ENCODE results near the gene RPL29.

Gene RPL29

DNA sequence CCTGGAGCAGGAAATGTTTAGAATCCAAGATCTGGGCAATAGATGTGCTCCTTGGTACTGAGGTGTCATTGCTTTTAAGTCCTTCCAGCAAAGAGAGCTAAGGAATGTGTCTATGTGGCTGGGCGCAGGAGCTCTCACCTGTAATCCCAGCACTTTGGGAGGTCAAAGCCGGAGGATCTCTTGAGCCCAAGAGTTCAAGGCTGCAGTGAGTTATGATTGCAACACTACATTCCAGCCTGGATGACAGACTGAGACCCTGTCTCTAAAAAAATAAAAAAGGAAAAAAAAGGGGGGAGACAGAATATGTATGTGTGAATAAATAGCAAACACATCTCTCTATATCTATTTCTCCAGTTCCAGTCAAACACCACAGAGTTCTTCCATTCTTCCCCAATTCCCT, 44.8 kb downstream of the RPL29 start:
- in situ Hi-C loops (cut with HindIII; ENCODE audit: low sequenced_read_pairs) = no loop called here

DNA sequence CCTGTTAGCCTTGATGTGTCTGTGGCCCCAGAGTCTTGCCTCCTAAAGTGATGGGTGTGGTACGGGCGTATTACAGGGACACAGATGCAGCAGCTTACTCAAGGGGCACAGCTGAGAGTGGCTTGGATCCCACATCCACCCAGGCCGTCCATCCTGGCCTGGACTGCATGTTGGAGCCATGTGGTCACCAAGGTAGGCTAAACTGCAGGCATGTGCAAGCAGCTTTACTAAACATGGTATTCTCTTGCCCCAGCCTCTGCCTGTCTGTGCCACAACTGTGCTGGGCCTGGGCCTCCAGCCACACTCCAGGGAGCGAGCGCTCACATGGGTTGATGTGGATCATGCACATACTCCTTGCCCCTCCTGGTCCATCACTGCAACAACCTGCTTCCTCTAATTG, 46.6 kb downstream of the RPL29 start:
- in situ Hi-C loops (cut with HindIII; ENCODE audit: low sequenced_read_pairs) = no loop called here

DNA sequence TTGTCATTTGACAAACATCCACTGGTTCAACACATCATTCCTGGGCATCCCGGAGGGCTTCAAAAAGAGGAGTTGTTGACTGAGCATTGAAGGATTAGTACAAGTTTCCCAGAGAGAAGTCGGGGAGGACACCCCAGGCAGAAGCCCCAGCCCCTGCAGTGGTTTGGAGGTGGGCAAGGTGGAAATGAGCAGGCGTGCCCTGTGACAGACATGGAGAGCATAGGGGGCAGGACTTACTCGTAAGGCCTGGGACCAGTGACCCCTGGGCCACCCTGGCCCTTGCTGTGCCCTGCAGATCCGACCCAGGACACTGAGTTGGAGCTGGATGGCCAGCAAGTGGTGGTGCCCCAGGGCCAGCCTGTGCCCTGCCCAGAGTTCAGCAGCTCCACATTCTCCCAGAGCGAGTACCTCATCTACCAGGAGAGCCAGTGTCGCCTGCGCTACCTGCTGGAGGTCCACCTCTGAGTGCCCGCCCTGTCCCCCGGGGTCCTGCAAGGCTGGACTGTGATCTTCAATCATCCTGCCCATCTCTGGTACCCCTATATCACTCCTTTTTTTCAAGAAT, 47.6 kb downstream of the RPL29 start:
- in situ Hi-C loops (cut with HindIII; ENCODE audit: low sequenced_read_pairs) = no loop called here

DNA sequence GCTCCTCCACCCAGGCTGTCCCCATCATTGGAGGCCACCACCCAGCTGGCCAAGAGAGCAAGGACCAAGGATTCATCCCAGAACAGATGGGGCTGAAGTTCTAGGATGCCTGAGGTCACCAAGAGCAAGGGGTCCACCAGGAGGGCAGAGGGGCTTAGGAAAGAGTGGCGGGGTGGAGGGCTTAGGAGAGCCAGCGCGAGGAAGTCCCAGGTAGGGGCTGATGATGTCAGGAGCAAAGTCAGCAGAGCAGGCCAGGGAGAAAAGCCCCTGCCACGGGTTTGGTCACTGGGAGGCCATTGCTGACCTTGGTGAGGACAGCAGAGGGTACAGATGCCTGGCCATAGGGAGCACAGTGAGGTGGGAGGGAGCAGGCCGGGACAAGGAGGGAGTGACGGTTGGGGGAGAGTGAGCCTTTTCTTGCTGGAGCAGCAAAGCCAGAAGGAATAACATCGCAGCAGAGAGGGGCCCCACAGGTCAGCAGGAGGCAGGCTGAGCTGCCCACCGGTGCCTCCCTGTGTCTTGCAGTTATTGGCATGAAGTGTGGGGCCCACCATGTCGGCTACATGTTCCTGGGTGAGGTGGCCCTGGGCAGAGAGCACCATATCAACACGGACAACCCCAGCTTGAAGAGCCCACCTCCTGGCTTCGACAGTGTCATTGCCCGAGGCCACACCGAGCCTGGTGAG, 48.3 kb downstream of the RPL29 start:
- in situ Hi-C loops (cut with HindIII; ENCODE audit: low sequenced_read_pairs) = no loop called here

DNA sequence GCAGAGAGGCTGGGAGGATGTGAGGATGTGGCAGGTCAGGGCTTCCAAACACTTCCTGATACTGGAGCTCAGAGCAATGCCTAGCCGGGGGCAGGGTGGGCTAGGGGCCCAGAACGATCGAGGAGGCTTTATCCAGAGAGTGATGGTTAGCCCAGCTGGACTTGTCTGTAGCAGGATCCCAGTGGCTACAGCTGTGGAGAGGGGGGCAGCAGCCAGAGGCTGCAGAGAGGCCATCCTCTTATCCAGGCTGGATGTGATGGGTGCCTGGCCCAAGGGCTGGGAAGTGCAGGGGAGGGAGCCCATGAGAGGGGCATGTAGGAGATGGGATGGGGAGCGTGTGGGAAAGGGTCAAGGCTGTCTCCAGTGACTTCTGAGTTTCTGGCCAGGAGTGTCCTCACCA, 48.9 kb downstream of the RPL29 start:
- in situ Hi-C loops (cut with HindIII; ENCODE audit: low sequenced_read_pairs) = no loop called here

DNA sequence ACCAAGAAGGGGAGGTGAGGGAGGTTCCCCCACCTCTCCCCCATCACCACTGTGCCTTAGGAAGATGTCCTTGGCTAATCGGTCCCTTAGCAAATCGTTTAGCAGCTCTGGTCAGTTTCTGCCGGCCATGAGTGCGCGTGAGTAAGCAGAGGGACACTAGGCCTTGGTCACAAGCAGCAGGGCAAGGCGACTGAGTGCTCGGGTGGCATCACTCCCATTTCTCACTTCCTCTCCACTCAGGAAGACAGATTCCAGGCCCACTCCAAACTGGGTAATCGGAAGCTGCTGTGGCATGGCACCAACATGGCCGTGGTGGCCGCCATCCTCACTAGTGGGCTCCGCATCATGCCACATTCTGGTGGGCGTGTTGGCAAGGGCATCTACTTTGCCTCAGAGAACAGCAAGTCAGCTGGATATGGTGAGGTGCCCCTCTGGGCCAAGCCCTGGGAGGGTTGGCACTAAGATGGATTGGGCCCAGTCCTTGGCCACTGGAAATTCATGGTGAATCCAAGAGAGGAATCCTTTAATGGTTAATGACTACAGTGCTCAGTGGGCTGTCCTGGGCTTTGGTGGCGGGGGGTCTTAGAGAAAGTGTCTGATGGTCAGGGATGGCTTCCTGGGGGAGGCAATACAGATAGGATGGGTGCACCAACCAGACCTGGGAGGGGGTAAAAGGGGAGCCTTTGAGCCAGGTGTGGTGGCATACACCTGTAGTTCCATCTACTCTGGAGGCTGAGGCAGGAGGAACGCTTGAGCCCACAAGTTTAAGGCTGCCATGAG, 49.6 kb downstream of the RPL29 start:
- in situ Hi-C loops (cut with HindIII; ENCODE audit: low sequenced_read_pairs) = no loop called here

DNA sequence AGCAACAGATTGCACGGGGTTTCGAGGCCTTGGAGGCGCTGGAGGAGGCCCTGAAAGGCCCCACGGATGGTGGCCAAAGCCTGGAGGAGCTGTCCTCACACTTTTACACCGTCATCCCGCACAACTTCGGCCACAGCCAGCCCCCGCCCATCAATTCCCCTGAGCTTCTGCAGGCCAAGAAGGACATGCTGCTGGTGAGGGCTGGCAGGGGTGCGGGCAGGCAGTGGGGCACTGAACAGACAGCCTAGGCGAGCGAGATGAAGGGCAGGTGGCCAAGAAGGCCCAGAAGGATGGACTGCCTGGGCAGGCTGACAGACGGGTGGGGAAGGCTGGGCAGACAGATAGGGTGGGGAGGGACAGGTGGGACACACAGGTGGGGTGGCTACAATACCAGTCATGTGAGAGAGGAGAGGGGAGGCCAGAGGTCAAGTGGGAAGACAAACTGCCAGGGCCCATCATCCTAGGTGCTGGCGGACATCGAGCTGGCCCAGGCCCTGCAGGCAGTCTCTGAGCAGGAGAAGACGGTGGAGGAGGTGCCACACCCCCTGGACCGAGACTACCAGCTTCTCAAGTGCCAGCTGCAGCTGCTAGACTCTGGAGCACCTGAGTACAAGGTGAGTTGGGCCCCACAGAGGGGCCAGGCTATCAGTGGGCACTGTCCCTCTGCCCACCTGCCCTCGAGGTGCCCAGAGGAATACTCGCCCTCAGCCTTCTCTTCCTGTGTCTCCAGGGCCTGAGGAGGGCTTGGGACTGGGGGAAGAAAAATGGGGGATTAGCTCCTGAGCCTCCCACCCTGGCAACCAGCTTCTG, 50.5 kb downstream of the RPL29 start:
- in situ Hi-C loops (cut with HindIII; ENCODE audit: low sequenced_read_pairs) = no loop called here

DNA sequence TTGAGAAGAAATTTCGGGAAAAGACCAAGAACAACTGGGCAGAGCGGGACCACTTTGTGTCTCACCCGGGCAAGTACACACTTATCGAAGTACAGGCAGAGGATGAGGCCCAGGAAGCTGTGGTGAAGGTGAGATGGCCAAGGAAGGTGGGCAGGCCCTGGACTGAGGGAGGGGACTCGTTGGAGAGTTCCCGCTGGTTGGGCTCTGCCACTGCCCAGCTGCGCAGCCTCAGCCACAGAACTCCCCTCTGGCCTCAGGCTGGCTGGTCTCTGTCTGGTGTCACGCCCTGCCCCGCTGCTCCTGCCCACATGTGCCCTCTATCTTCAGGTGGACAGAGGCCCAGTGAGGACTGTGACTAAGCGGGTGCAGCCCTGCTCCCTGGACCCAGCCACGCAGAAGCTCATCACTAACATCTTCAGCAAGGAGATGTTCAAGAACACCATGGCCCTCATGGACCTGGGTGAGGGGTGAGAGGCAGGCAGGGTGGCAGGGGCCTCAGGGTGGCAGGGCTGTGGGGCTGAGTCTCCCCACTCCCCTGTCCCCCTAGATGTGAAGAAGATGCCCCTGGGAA, 51.2 kb downstream of the RPL29 start:
- in situ Hi-C loops (cut with HindIII; ENCODE audit: low sequenced_read_pairs) = no loop called here
